HepG2 (cell line): ENCODE data around the gene VWA3B.

Source experiments
- AFF4 ChIP-seq: sonication (generic); formaldehyde crosslinking; IDR thresholded peaks from 2 replicates; pipeline ENCODE4 v1.4.0; 2020; ENCODE audit warnings: missing genetic modification reagents
- BRD4 ChIP-seq: sonication (generic); formaldehyde crosslinking; IDR thresholded peaks from 2 replicates; pipeline ENCODE4 v1.4.0; 2020; ENCODE audit warnings: missing genetic modification reagents
- KMT2B ChIP-seq: IDR thresholded peaks from 2 replicates; pipeline ENCODE4 v1.6.1; 2016; ENCODE audit warnings: missing genetic modification reagents, missing compliant biosample characterization
- TAF1 ChIP-seq: sonication (generic); formaldehyde crosslinking; IDR thresholded peaks from 2 replicates; pipeline ENCODE4 v1.4.0; 2020; ENCODE audit warnings: missing genetic modification reagents
- TEAD2 ChIP-seq: sonication (generic); formaldehyde crosslinking; IDR thresholded peaks from 2 replicates; pipeline ENCODE4 v1.9.0; 2021; ENCODE audit warnings: missing genetic modification reagents
- ZNF124 ChIP-seq: sonication (generic); formaldehyde crosslinking; IDR thresholded peaks from 2 replicates; pipeline ENCODE4 v1.4.0; 2020; ENCODE audit warnings: missing genetic modification reagents
- ZNF720 ChIP-seq: sonication (generic); formaldehyde crosslinking; IDR thresholded peaks from 2 replicates; pipeline ENCODE4 v1.4.0; 2020; ENCODE audit warnings: missing genetic modification reagents
- ZNF850 ChIP-seq: sonication (generic); formaldehyde crosslinking; conservative IDR thresholded peaks from 2 replicates; pipeline ENCODE4 v1.9.0; 2021; ENCODE audit warnings: mild to moderate bottlenecking, missing genetic modification reagents
- ZNF883 ChIP-seq: sonication (generic); formaldehyde crosslinking; IDR thresholded peaks from 2 replicates; pipeline ENCODE4 v1.5.1; 2020; ENCODE audit warnings: mild to moderate bottlenecking, missing genetic modification reagents; ENCODE audit errors: not compliant biosample characterization
- TF ChIP-seq, protein P1 (sequence below): sonication (generic); formaldehyde crosslinking; IDR thresholded peaks from 2 replicates; pipeline ENCODE4 v1.5.0; 2020; ENCODE audit warnings: mild to moderate bottlenecking, missing genetic modification reagents, moderate library complexity
- TF ChIP-seq, protein P2 (sequence below): sonication (generic); formaldehyde crosslinking; IDR thresholded peaks from 2 replicates; pipeline ENCODE4 v1.4.0; 2020; ENCODE audit warnings: missing genetic modification reagents

- TF ChIP-seq ZNF850 (CRISPR knock-in tag): no peak
- TF ChIP-seq TAF1 (CRISPR knock-in tag): no peak
- no peak for TF ChIP-seq TEAD2
- TF ChIP-seq, protein P1, sequence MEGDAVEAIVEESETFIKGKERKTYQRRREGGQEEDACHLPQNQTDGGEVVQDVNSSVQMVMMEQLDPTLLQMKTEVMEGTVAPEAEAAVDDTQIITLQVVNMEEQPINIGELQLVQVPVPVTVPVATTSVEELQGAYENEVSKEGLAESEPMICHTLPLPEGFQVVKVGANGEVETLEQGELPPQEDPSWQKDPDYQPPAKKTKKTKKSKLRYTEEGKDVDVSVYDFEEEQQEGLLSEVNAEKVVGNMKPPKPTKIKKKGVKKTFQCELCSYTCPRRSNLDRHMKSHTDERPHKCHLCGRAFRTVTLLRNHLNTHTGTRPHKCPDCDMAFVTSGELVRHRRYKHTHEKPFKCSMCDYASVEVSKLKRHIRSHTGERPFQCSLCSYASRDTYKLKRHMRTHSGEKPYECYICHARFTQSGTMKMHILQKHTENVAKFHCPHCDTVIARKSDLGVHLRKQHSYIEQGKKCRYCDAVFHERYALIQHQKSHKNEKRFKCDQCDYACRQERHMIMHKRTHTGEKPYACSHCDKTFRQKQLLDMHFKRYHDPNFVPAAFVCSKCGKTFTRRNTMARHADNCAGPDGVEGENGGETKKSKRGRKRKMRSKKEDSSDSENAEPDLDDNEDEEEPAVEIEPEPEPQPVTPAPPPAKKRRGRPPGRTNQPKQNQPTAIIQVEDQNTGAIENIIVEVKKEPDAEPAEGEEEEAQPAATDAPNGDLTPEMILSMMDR (CRISPR knock-in tag): no peak
- no peak for TF ChIP-seq ZNF720 (CRISPR knock-in tag)
- TF ChIP-seq AFF4 (CRISPR knock-in tag): no peak
- TF ChIP-seq ZNF883: no peak
- no peak for TF ChIP-seq KMT2B (CRISPR knock-in tag)
- no peak for TF ChIP-seq ZNF124 (CRISPR knock-in tag)
- no peak for TF ChIP-seq BRD4 (CRISPR knock-in tag)
- TF ChIP-seq, protein P2, sequence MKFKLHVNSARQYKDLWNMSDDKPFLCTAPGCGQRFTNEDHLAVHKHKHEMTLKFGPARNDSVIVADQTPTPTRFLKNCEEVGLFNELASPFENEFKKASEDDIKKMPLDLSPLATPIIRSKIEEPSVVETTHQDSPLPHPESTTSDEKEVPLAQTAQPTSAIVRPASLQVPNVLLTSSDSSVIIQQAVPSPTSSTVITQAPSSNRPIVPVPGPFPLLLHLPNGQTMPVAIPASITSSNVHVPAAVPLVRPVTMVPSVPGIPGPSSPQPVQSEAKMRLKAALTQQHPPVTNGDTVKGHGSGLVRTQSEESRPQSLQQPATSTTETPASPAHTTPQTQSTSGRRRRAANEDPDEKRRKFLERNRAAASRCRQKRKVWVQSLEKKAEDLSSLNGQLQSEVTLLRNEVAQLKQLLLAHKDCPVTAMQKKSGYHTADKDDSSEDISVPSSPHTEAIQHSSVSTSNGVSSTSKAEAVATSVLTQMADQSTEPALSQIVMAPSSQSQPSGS (CRISPR knock-in tag): no peak
These were observed 167.6 kb downstream of the VWA3B start for GRCh38 chr2:98254504-98255059.
